Activated CD4-positive, alpha-beta T cell treated with anti-CD3 and anti-CD28 coated beads for 24 hours (primary cell): ENCODE data around the gene SMARCAL1.

ENCODE experiments used
- DNase-seq, 2 donors: peaks; one replicate each; pipeline ENCODE4 v3.0.0-alpha.2; 2020; ENCODE audit warnings: low read depth in 2 of 2

The SMARCAL1 gene

GRCh38 chr2:216426938-216427337 is 14.7 kb downstream of the SMARCAL1 start:
- DNase-seq = no peak

- DNase-seq = no peak
Measured at GRCh38 chr2:216428618-216429350, 16.5 kb downstream of the SMARCAL1 start.

- no peak for DNase-seq
Measured at GRCh38 chr2:216429428-216429827, 17.1 kb downstream of the SMARCAL1 start.

- DNase-seq = no peak
Measured at GRCh38 chr2:216430811-216431530, 18.7 kb downstream of the SMARCAL1 start.

GRCh38 chr2:216431531-216431856 is 19.2 kb downstream of the SMARCAL1 start:
- no peak for DNase-seq

GRCh38 chr2:216436383-216436782 is 24.1 kb downstream of the SMARCAL1 start:
- DNase-seq = no peak

GRCh38 chr2:216441308-216442010 is 29.2 kb downstream of the SMARCAL1 start:
- no peak for DNase-seq

- DNase-seq = no peak
Measured at GRCh38 chr2:216445501-216445900, 33.2 kb downstream of the SMARCAL1 start.

GRCh38 chr2:216446343-216446742 is 34.1 kb downstream of the SMARCAL1 start:
- no peak for DNase-seq

GRCh38 chr2:216447293-216447692 is 35.0 kb downstream of the SMARCAL1 start:
- no peak for DNase-seq

GRCh38 chr2:216448829-216449228 is 36.5 kb downstream of the SMARCAL1 start:
- DNase-seq = no peak

- no peak for DNase-seq
Measured at GRCh38 chr2:216450346-216450745, 38.1 kb downstream of the SMARCAL1 start.

GRCh38 chr2:216450784-216451183 is 38.5 kb downstream of the SMARCAL1 start:
- DNase-seq = no peak

GRCh38 chr2:216453955-216454614 is 41.8 kb downstream of the SMARCAL1 start:
- no peak for DNase-seq

- no peak for DNase-seq
Measured at GRCh38 chr2:216463148-216463547, 50.9 kb downstream of the SMARCAL1 start.

- DNase-seq = no peak
Measured at GRCh38 chr2:216464104-216464720, 51.9 kb downstream of the SMARCAL1 start.

GRCh38 chr2:216465579-216466195 is 53.4 kb downstream of the SMARCAL1 start:
- DNase-seq = no peak

GRCh38 chr2:216467845-216468244 is 55.6 kb downstream of the SMARCAL1 start:
- DNase-seq = no peak

- no peak for DNase-seq
Measured at GRCh38 chr2:216469661-216470060, 57.4 kb downstream of the SMARCAL1 start.

GRCh38 chr2:216473187-216473586 is 60.9 kb downstream of the SMARCAL1 start:
- no peak for DNase-seq

GRCh38 chr2:216474925-216475670 is 62.8 kb downstream of the SMARCAL1 start:
- no peak for DNase-seq
